ENCODE measurements around the gene INPP4A.

The INPP4A gene

DNA sequence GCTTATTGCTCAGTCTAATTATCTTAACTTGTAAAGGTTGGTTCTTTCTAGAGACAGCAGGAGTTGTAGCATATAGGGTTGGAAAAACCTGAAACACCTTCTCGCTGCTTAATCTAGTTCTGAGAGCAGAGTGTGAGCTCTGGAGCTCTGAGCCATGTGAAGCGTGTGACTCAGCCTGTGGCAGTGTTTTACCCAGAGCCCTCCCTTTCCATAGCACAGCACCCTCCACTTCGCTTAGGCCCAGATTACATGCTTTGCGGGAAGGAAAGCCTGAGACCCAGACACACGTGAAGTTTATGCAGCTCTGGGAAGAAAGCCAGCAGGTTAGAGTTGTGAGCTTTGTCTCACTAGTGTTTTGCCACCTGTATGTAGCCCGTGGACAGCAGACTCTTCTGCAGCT is 74.5 kb downstream of the INPP4A start:
- DNase-seq: no peak

- no peak for DNase-seq
Measured at GRCh38 chr2:98519851-98520250, 75.2 kb downstream of the INPP4A start.

GRCh38 chr2:98520806-98521205 is 76.1 kb downstream of the INPP4A start:
- no peak for DNase-seq

- no peak for DNase-seq
Measured at GRCh38 chr2:98521266-98521665, 76.6 kb downstream of the INPP4A start.

DNA sequence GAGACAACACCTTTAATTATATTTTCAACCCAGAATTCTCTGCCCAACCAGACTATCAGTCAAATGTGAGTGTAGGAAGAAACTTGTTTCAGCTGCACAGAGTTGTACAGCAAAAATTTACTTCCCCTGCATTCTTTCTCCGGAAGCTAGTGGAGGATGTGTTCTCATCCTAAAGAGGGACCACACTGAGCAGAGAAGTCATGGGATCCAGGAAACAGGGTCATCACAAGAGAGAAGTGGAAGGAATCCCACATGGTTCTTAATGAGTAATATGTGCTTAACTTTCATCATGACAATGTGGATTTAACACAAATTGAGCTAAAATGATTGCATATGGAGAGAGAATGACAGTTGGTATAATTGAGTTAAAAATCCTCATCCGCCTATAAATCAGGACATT is 78.2 kb downstream of the INPP4A start:
- DNase-seq: no peak

DNA sequence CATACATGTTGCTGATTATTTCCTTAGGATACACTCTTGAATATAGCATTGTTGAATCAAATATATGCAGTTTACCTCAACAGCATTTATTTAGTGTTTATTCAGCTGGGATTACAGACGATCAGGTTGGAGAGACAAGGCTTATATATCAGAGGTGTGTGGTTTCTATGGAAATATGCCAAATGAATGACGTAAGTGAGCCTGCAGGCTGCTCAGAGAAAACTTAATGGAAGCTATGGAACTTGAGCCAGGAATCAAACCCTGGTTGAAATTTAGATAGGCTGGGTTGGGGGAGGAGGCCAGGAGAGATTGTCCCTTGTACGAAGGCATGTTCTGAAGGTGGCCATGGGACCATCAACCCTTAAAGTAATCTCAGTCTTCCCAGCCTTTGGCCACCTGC is 79.5 kb downstream of the INPP4A start:
- no peak for DNase-seq

DNA sequence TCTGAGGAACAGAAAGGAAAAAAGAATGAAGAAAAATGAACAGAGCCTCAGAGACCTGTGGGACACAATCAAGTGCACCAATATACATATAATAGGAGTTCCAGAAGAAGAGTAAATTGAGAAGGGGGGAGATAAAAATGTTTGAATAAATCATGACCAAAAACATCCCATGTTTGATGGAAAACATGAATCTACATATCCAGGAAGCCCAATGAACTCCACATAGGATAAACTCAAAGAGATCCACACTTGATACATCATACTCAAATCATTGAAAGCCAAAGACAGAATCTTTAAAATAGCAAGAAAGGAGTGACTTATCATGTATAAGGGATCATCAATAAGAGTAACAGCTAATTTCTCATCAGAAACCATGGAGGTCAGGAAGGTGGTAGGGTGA is 83.7 kb downstream of the INPP4A start:
- DNase-seq: no peak

DNA sequence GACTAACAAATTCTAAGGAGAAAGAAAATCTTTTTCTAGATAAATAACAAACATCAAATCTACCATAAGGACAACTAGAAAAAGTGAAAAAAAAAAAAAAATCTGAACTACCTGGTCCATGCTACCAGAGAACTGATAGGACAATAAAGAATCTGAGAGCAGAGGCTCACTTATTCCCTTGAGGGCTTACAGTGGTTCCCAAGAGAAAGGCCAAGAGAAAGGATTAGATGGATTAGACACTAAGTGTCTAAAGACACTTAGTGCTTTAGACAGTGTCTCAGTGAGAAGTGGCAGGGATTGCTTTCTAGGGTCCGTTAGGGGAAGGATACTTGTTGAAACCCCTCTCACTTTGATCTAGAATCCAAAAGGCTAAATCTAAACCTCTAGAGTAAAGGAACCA is 85.5 kb downstream of the INPP4A start:
- DNase-seq: no peak

GRCh38 chr2:98532756-98533155 is 88.1 kb downstream of the INPP4A start:
- DNase-seq: no peak

DNA sequence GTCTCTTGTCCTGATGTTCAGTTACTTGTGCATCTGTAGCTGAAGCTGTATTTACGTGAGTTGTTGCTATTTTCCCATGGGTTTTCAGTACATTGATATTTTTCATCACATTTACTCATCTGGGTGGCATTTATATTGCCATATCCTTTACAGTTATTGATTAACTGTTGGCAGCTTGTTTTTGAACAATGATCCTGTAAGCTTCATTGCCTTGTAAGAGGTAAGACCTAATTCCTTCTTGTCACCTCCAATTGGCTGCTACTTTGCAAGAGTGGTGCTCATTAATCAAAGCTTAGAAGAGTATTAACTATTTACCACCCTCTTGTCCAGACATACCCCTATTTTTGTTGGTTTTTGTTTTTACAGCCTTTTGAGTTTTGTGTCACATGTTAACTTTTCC is 88.9 kb downstream of the INPP4A start:
- DNase-seq: no peak

- no peak for DNase-seq
Measured at GRCh38 chr2:98534761-98535160, 90.1 kb downstream of the INPP4A start.

DNA sequence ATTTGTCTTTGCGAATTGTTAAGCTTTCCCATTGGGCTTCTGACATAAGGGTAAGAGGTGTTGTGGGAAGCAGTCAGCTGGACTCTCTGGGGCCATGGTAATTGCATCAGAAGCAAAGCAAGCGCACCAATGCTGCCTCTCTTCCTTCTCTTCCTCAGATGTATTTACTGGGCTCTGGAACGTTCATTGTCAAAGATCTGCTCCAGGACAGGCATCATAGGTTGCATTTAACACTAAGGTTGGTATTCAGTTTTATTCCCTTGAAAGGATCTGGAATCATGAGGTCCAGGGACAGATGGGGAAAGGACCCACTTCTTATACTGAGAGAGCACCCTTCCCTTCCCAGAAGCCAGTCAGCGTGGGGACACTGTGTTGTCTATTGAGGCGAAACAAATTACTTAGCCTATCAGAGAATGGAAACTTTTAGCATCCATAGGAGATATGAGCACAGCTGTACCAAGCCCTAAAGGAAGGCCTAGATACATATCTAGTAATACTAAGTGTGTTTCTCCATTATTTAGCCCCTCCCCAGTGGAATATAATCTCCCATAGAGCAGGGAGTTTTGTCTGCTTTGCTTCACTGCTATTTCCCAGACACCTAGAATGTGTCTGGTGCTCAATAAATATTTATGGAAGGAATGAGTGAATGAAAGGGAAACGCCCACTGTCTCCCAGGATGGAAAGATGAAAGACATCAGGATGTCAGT is 91.5 kb downstream of the INPP4A start:
- DNase-seq: no peak

GRCh38 chr2:98537390-98538126 is 92.9 kb downstream of the INPP4A start:
- no peak for DNase-seq

DNA sequence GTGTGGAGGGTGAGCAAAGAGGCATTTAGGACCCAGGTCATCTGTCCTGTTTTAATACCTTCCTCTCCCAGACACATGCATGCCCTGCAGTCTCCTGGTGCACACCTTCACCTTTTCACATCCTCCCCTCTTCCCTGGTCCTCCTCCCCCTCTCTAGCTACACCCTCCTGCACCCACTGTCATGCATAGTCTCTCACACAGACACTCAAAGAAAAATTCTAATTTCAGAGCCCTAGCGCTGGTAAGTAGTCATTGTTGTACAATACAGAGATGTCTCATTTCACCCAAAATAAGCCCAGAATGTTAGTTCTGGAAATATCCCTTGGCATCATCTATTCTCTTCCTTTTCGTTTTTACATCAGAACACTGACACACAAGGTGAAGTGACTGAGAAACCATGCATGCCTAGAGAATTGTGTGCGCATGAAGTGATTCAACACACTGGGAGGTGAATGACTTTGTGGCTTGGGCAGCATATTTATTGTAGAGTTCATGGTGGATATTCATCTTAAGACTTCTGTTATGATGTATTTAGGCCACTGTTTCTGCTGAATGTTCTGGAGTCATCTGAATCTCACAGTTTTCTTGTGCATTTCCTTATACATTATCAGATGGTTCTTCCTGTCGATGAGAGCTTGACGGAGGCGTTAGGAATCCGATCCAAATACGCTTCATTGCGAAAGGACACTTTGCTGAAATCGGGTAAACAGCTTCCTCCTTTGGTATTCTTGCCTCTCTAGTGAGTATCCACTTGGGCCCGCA is 93.8 kb downstream of the INPP4A start:
- no peak for DNase-seq

- no peak for DNase-seq
Measured at GRCh38 chr2:98539056-98539735, 94.5 kb downstream of the INPP4A start.

- DNase-seq: no peak
Measured at GRCh38 chr2:98540536-98540935, 95.9 kb downstream of the INPP4A start.

DNA sequence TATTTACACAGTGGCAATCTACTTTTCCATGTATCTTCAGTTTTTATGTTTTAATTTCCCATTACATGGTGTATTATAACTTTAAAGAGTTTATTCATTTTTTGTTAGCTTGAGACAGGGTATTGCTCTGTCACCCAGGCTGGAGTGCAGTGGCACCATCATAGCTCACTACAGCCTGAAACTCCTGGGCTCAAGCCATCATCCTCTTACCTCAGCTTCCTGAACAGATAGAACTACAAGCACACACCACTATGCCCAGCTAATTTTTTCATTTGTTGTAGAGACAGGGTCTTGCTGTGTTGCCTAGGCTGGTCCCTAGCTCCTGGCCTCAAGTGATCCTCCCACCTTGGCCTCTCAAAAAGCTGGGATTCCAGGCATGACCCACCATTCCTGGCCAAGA is 96.8 kb downstream of the INPP4A start:
- DNase-seq: no peak

GRCh38 chr2:98541906-98542305 is 97.2 kb downstream of the INPP4A start:
- DNase-seq: no peak

GRCh38 chr2:98543214-98543613 is 98.6 kb downstream of the INPP4A start:
- no peak for DNase-seq

- no peak for DNase-seq
Measured at GRCh38 chr2:98543842-98544241, 99.2 kb downstream of the INPP4A start.

- no peak for DNase-seq
Measured at GRCh38 chr2:98545591-98545990, 100.9 kb downstream of the INPP4A start.

- no peak for DNase-seq
Measured at GRCh38 chr2:98546186-98546585, 101.5 kb downstream of the INPP4A start.

DNA sequence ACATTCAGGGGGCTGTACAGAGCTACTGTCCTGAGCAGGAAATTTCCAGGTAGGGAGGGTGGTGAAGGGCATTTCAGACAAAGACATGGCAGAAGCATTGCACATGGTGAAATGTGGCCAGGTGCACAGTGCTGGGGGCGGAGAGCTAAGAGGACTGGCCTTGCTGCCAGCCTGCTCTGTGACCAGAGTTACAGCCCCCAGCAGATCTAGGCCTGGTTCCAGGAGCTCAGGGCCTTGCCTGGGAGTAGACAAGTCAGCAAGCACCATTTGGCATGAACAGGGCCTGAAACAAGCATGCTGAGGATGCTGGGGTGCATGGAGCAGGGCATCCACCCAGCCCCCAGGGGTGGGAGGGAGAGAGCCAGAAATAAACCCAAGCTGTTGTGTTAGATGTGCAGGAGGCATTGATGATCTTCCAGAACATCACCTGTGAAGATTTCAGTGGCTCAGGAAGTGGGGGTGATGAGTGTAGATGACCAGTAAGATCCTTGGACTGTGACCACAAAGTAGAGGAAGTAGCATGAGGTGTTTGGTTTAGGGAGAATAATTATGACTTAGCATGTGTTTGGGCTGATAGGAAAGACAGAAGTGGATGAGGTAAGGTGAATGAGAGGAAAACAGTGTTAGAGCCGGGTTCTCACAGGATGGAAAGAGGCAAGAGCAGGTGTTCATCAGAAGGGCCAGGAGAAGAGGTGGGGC is 102.6 kb downstream of the INPP4A start:
- DNase-seq: no peak

All from activated CD4-positive, alpha-beta T cell treated with anti-CD3 and anti-CD28 coated beads, Interleukin-2, amount 50 U/mL, for 1 hour (primary cell).